Smooth muscle cell of the brain vasculature (primary cell): ENCODE results near the gene NPC1.

ENCODE experiments used
- DNase-seq: peaks from one replicate; pipeline ENCODE4 v3.0.0-alpha.2; 2012; ENCODE audit warnings: low read depth, low spot score

NPC1 gene

GRCh38 chr18:23487738-23488570 lies 98.4 kb downstream of the NPC1 start:
- no peak for DNase-seq

GRCh38 chr18:23485386-23485785 lies 100.9 kb downstream of the NPC1 start:
- DNase-seq: no peak

GRCh38 chr18:23484561-23485182 lies 101.6 kb downstream of the NPC1 start:
- no peak for DNase-seq
